B cell (primary cell): ENCODE data around the gene ANAPC10. TPM values are rescaled to one million over a fixed set of nuclear protein-coding genes. Genes with fewer than 3 reads are reported as not detected.

Source experiments
- ATAC-seq: fragments of 200-7000 bp; cut with Tn5 transposase; one replicate; pipeline ENCODE4 v1.10.0; 2021; ENCODE audit warnings: low read depth, mild to moderate bottlenecking, moderate number of reproducible peaks, moderate library complexity
- CTCF ChIA-PET: fragments of 350-600 bp; sonication (Branson Sonifier 250); formaldehyde crosslinking; loops from one replicate; lab custom pipeline; 2021; ENCODE audit warnings: antibody characterized with exemption, inconsistent platforms; lab: Charles Lee
- POLR2A ChIA-PET: fragments of 350-600 bp; sonication (Branson Sonifier 250); formaldehyde crosslinking; loops from one replicate; lab custom pipeline; 2021; ENCODE audit warnings: antibody characterized with exemption; lab: Charles Lee
- DNase-seq: peaks from one replicate; pipeline ENCODE4 v3.0.0; 2013
- H2AFZ ChIP-seq: 2 replicates; pipeline ENCODE4 v1.6.1; 2012; ENCODE audit warnings: mild to moderate bottlenecking, low read depth, low read length; ENCODE audit not compliant: insufficient read depth, poor library complexity, severe bottlenecking
- H3K27ac ChIP-seq, 2 donors: 1 replicate in 1 of 2; 2 replicates in 1 of 2; pipeline ENCODE4 v1.5.1; 2012 to 2013; ENCODE audit warnings: low read length in 2 of 2, mild to moderate bottlenecking in 2 of 2, moderate library complexity in 1 of 2
- H3K27me3 ChIP-seq, 4 experiments: fragments of 200-600 bp in 1 of 4; sonication (generic) in 1 of 4; replicated peaks in 1 of 4; 1 replicate in 2 of 4; 2 replicates in 2 of 4; pipeline versions ENCODE4 v1.6.1 to v1.7.0; 2013 to 2016; ENCODE audit warnings: low read length in 3 of 4, mild to moderate bottlenecking in 2 of 4, mixed read lengths in 1 of 4, moderate library complexity in 1 of 4; ENCODE audit not compliant: insufficient read depth in 4 of 4, control insufficient read depth in 3 of 4; ENCODE audit errors: control extremely low read depth in 1 of 4
- H3K36me3 ChIP-seq, 2 experiments: replicated peaks in 1 of 2; 1 replicate in 1 of 2; 2 replicates in 1 of 2; pipeline versions ENCODE4 v1.6.1 to v1.7.1; 2013; ENCODE audit warnings: low read length in 1 of 2; ENCODE audit not compliant: insufficient read depth in 2 of 2, control insufficient read depth in 1 of 2; ENCODE audit errors: control extremely low read depth in 1 of 2, extremely low read depth in 1 of 2
- H3K4me1 ChIP-seq, 2 donors: fragments of 200-600 bp in 1 of 2; sonication (generic) in 1 of 2; 1 replicate in 1 of 2; 2 replicates in 1 of 2; pipeline versions ENCODE4 v1.5.1 to v1.6.1; 2013 to 2017; ENCODE audit warnings: low read length in 2 of 2; ENCODE audit not compliant: control insufficient read depth in 2 of 2, insufficient read depth in 2 of 2
- H3K4me2 ChIP-seq: replicated peaks from 2 replicates; pipeline ENCODE3; 2012; ENCODE audit warnings: mild to moderate bottlenecking, low read depth, low read length; ENCODE audit not compliant: poor library complexity, severe bottlenecking
- H3K4me3 ChIP-seq, 5 experiments: fragments of 200-600 bp in 1 of 5; sonication (generic) in 1 of 5; 1 replicate in 3 of 5; 2 replicates in 2 of 5; pipeline versions ENCODE4 v1.5.1 to v1.7.0; 2011 to 2016; ENCODE audit warnings: low read length in 4 of 5, mild to moderate bottlenecking in 4 of 5, low read depth in 2 of 5, control low read depth in 1 of 5, moderate library complexity in 1 of 5; ENCODE audit not compliant: insufficient read depth in 1 of 5; ENCODE audit errors: control extremely low read depth in 1 of 5, extremely low read depth in 1 of 5
- H3K79me2 ChIP-seq: fragments of 200-600 bp; sonication (generic); one replicate; pipeline ENCODE4 v1.6.0; 2016; ENCODE audit warnings: low read length; ENCODE audit not compliant: control insufficient read depth, insufficient read depth
- H3K9ac ChIP-seq: fragments of 200-600 bp; sonication (generic); 2 replicates; pipeline ENCODE4 v1.6.1; 2017; ENCODE audit warnings: mild to moderate bottlenecking, low read length, moderate library complexity
- H3K9me3 ChIP-seq, 3 donors: one replicate each; pipeline versions ENCODE4 v1.6.1 to v1.7.1; 2013; ENCODE audit warnings: low read length in 2 of 3; ENCODE audit not compliant: control insufficient read depth in 2 of 3, insufficient read depth in 1 of 3; ENCODE audit errors: control extremely low read depth in 1 of 3
- H4K20me1 ChIP-seq: 2 replicates; pipeline ENCODE4 v1.6.0; 2012; ENCODE audit warnings: mild to moderate bottlenecking, low read length; ENCODE audit not compliant: insufficient read depth, control insufficient read depth, poor library complexity, severe bottlenecking
- H3K27ac Mint-ChIP-seq: one replicate; pipeline ENCODE4 v1.8.0; 2021; ENCODE audit warnings: mixed read lengths
- H3K27me3 Mint-ChIP-seq: one replicate; pipeline ENCODE4 v1.8.0; 2021; ENCODE audit warnings: mixed read lengths
- H3K4me1 Mint-ChIP-seq: one replicate; pipeline ENCODE4 v1.8.0; 2021; ENCODE audit warnings: mixed read lengths
- H3K4me3 Mint-ChIP-seq: one replicate; pipeline ENCODE4 v1.8.0; 2021; ENCODE audit warnings: mixed read lengths
- H3K9me3 Mint-ChIP-seq: one replicate; pipeline ENCODE4 v1.8.0; 2022; ENCODE audit warnings: mixed read lengths; ENCODE audit not compliant: insufficient read depth
- CTCF ChIP-seq: fragments of 200-600 bp; IDR thresholded peaks from one replicate; pipeline ENCODE4 v1.8.0; 2022; ENCODE audit warnings: antibody characterized with exemption, mild to moderate bottlenecking
- EZH2 ChIP-seq: IDR thresholded peaks from 2 replicates; pipeline ENCODE4 v1.6.1; 2012; ENCODE audit warnings: borderline replicate concordance, low read depth, mild to moderate bottlenecking, moderate library complexity, low read length; ENCODE audit not compliant: insufficient read depth, poor library complexity, severe bottlenecking
- WGBS: methylation state at CpG from one replicate; pipeline ENCODE4 v1.1.5; 2013; ENCODE audit warnings: missing lambda C conversion rate; ENCODE audit not compliant: insufficient coverage; 5-methylcytosine and 5-hydroxymethylcytosine counted together
- intact Hi-C: fragments of 100-400 bp; cut with micrococcal nuclease; formaldehyde crosslinking; loops from one replicate; pipeline ENCODE4 v1.10.0; 2022
- polyA plus RNA-seq: library from polyadenylated mRNA; depleted of rRNA; stranded (reverse); fragments of >200 nt; gene quantifications from 2 replicates; pipeline ENCODE4 v1.2.3, GENCODE V29; 2012
- total RNA-seq, 2 donors: library from RNA; stranded (reverse); fragments of 120-200 nt in 1 of 2; gene quantifications; 1 replicate in 1 of 2; 2 replicates in 1 of 2; pipeline versions ENCODE4 v1.2.3 to v1.2.4, GENCODE V29; 2013 to 2022

The ANAPC10 gene
- total and polyA plus RNA-seq, 2 donors (not counting 1 experiment from before 2014, with no cell fraction given), result 17.4 to 18.9 TPM

- no CpG with 5 or more reads among the region's 5 CpGs for WGBS
Measured at GRCh38 chr4:144948421-144948820, 149.6 kb downstream of the ANAPC10 start.

GRCh38 chr4:144948009-144948408, 150.0 kb downstream of the ANAPC10 start:
- Histone ChIP-seq H4K20me1 (no peaks in the 10 kb centered on the region), H3K4me1 (no peaks in the 10 kb centered on the region), H3K4me2 (no peak overlapping the region), H3K36me3 (no peaks in the 10 kb centered on the region), H3K9me3 (peaks cover 0 to 11% (median 6%) of the 10 kb centered on the region in 3 donors), H3K27ac (no peak overlapping the region), H3K4me3 (no peak overlapping the region), H2AFZ (no peak overlapping the region), H3K9ac (no peak overlapping the region), H3K79me2 (no peaks in the 10 kb centered on the region), H3K27me3 (no peaks in the 10 kb centered on the region)
- no peak overlapping the region for H3K27ac Mint-ChIP-seq
- DNase-seq (no peak), ATAC-seq (no peak)
- CTCF ChIA-PET, result no interaction called here
- no peak for TF ChIP-seq CTCF
- 80% methylated on average over 1 of the region's 2 CpGs for WGBS
- intact Hi-C loops, result no loop called here
- H3K9me3 Mint-ChIP-seq, result peaks cover 8% of the 10 kb centered on the region
- H3K27me3 Mint-ChIP-seq, result no peaks in the 10 kb centered on the region
- POLR2A ChIA-PET, result no interaction called here
- H3K4me3 Mint-ChIP-seq, result no peak overlapping the region
- no peaks in the 10 kb centered on the region for H3K4me1 Mint-ChIP-seq

More at GRCh38 chr4:144948421-144948820, 149.6 kb downstream of the ANAPC10 start:
- no peak overlapping the region for H3K27ac ChIP-seq
- no peak overlapping the region for H3K9ac ChIP-seq
- intact Hi-C loops, result no loop called here
- no peak for DNase-seq
- TF ChIP-seq EZH2, result no peak
- no peak for TF ChIP-seq CTCF
- H3K4me3 ChIP-seq, result no peak overlapping the region
- ATAC-seq, result no peak
- CTCF ChIA-PET, result no interaction called here
- no peak overlapping the region for H3K4me3 Mint-ChIP-seq
- POLR2A ChIA-PET, result no interaction called here
- H3K36me3 ChIP-seq, result no peaks in the 10 kb centered on the region
- peaks cover 8% of the 10 kb centered on the region for H3K9me3 Mint-ChIP-seq
- H3K27me3 Mint-ChIP-seq, result no peaks in the 10 kb centered on the region
- H3K27me3 ChIP-seq, result no peaks in the 10 kb centered on the region
- H3K4me1 Mint-ChIP-seq, result no peaks in the 10 kb centered on the region
- H4K20me1 ChIP-seq, result no peaks in the 10 kb centered on the region
- no peak overlapping the region for H3K4me2 ChIP-seq
- H3K9me3 ChIP-seq, result peaks cover 0 to 11% (median 9%) of the 10 kb centered on the region in 3 donors
- H2AFZ ChIP-seq, result no peak overlapping the region
- no peaks in the 10 kb centered on the region for H3K79me2 ChIP-seq
- H3K27ac Mint-ChIP-seq, result no peak overlapping the region
- no peaks in the 10 kb centered on the region for H3K4me1 ChIP-seq

Other genes with a start within 250 kb of the ANAPC10 start
- 46.2 and 51.0 TPM in 2 replicates for gene ABCE1, start 115 bp upstream of the ANAPC10 start, total RNA-seq
- 31.3 and 41.8 TPM in 2 replicates for gene ABCE1, start 115 bp upstream of the ANAPC10 start, polyA plus RNA-seq
- 51.0 and 55.7 TPM in 2 replicates for gene OTUD4, start 82.4 kb upstream of the ANAPC10 start, total RNA-seq
- 9.7 and 22.6 TPM in 2 replicates for gene OTUD4, start 82.4 kb upstream of the ANAPC10 start, polyA plus RNA-seq